ENCODE measurements around the gene ABCC4. TPM values are rescaled to one million over a fixed set of nuclear protein-coding genes. Genes with fewer than 3 reads are reported as not detected.
"Not testable (repeated sequence)": the region's sequence is repeated elsewhere in the genome, so short reads cannot be mapped to it uniquely, and the experiment has no call there.

ABCC4 gene
- total and polyA plus RNA-seq, 2 experiments from 2014 or later: 4.3 to 12.2 TPM

- not testable (repeated sequence) for H4K20me1 ChIP-seq (replicated peaks; ENCODE audit: insufficient read depth); H3K4me1 ChIP-seq (ENCODE audit: insufficient read depth); H3K9me2 ChIP-seq (ENCODE audit: insufficient read depth); H3K27me3 Mint-ChIP-seq (ENCODE audit: insufficient read depth, low read depth, poor library complexity); H3K4me3 ChIP-seq; H3K36me3 ChIP-seq (ENCODE audit: insufficient read depth); ATAC-seq; H3F3A ChIP-seq (replicated peaks; ENCODE audit: low read depth); DNase-seq (ENCODE audit: low spot score); H3K27me3 ChIP-seq (ENCODE audit: insufficient read depth); H3K36me3 Mint-ChIP-seq (ENCODE audit: low read depth); H3K79me2 ChIP-seq (replicated peaks; ENCODE audit: insufficient read depth); H3K4me3 Mint-ChIP-seq; H3K4me2 ChIP-seq; H2AFZ ChIP-seq; H3K9me3 Mint-ChIP-seq; H3K4me1 Mint-ChIP-seq
- 0 out of 2 replicates have a peak overlapping the region, but pooled peaks have one; percentile 73 for H3K27ac Mint-ChIP-seq
- peak overlapping the region; percentile 55; the same call in 1 of the 2 replicates for H3K27ac ChIP-seq (ENCODE audit: low read depth)
Measured at GRCh38 chr13:95192564-95192945, 108.7 kb downstream of the ABCC4 start.

GRCh38 chr13:95191821-95192563 is 109.3 kb downstream of the ABCC4 start:
- ATAC-seq (peak; percentile 98), DNase-seq (ENCODE audit: low spot score) (peak; percentile 91)
- H3K79me2 ChIP-seq (replicated peaks; ENCODE audit: insufficient read depth): no peaks in the 10 kb centered on the region
- H3K9me2 ChIP-seq (ENCODE audit: insufficient read depth): no peaks in the 10 kb centered on the region
- Mint-ChIP-seq H3K4me3 (no peak overlapping the region), H3K9me3 (no peaks in the 10 kb centered on the region), H3K27me3 (ENCODE audit: insufficient read depth, low read depth, poor library complexity) (no peaks in the 10 kb centered on the region), H3K36me3 (ENCODE audit: low read depth) (no peaks in the 10 kb centered on the region), H3K4me1 (peaks cover 4% of the 10 kb centered on the region), H3K27ac (peak overlapping the region; percentile 73; the same call in 1 of the 2 replicates)
- TF ChIP-seq JUNB (IDR thresholded peaks at IDR 0.05; ENCODE audit: unreplicated experiment): no peak
- no peak for TF ChIP-seq ZNF462 (CRISPR knock-in tag; IDR thresholded peaks at IDR 0.05)
- TF ChIP-seq, protein P1, sequence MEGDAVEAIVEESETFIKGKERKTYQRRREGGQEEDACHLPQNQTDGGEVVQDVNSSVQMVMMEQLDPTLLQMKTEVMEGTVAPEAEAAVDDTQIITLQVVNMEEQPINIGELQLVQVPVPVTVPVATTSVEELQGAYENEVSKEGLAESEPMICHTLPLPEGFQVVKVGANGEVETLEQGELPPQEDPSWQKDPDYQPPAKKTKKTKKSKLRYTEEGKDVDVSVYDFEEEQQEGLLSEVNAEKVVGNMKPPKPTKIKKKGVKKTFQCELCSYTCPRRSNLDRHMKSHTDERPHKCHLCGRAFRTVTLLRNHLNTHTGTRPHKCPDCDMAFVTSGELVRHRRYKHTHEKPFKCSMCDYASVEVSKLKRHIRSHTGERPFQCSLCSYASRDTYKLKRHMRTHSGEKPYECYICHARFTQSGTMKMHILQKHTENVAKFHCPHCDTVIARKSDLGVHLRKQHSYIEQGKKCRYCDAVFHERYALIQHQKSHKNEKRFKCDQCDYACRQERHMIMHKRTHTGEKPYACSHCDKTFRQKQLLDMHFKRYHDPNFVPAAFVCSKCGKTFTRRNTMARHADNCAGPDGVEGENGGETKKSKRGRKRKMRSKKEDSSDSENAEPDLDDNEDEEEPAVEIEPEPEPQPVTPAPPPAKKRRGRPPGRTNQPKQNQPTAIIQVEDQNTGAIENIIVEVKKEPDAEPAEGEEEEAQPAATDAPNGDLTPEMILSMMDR (conservative IDR thresholded peaks at IDR 0.05; ENCODE audit: low read depth in 2 of 2): peak; percentile 92 to 98
- H3K4me2 ChIP-seq: no peak overlapping the region
- H3K4me1 ChIP-seq (ENCODE audit: insufficient read depth): no peaks in the 10 kb centered on the region; the same call in 1 of the 2 replicates
- peak overlapping the region; percentile 39; the same call in 1 of the 2 replicates for H3K27ac ChIP-seq (ENCODE audit: low read depth)
- no peaks in the 10 kb centered on the region for H3K36me3 ChIP-seq (ENCODE audit: insufficient read depth)
- no peak overlapping the region for H2AFZ ChIP-seq
- no peaks in the 10 kb centered on the region for H3F3A ChIP-seq (replicated peaks; ENCODE audit: low read depth)
- H3K27me3 ChIP-seq (ENCODE audit: insufficient read depth): no peaks in the 10 kb centered on the region
- no peaks in the 10 kb centered on the region for H4K20me1 ChIP-seq (replicated peaks; ENCODE audit: insufficient read depth)
- H3K4me3 ChIP-seq: no peak overlapping the region
